Mesendoderm (in vitro differentiated cells): ENCODE data around the gene TOP1.

Experiments used
- DNase-seq: peaks from one replicate; pipeline ENCODE4 v3.0.0; 2013
- H2AK5ac ChIP-seq: 2 replicates; pipeline ENCODE4 v1.6.1; 2013; ENCODE audit warnings: low read length, inconsistent platforms
- H2BK120ac ChIP-seq: 2 replicates; pipeline ENCODE4 v1.6.1; 2013; ENCODE audit warnings: low read depth, mild to moderate bottlenecking, low read length, moderate library complexity, mixed read lengths
- H2BK15ac ChIP-seq: replicated peaks from 2 replicates; pipeline ENCODE4 v1.6.1; 2013; ENCODE audit warnings: low read depth, mild to moderate bottlenecking, moderate library complexity
- H2BK5ac ChIP-seq: 2 replicates; pipeline ENCODE4 v1.6.1; 2013; ENCODE audit warnings: low read length, inconsistent platforms
- H3K18ac ChIP-seq: 2 replicates; pipeline ENCODE4 v1.6.1; 2013; ENCODE audit warnings: mild to moderate bottlenecking, low read length, mixed read lengths
- H3K23ac ChIP-seq: one replicate; pipeline ENCODE4 v1.6.1; 2013; ENCODE audit warnings: low read length
- H3K27ac ChIP-seq: 2 replicates; pipeline ENCODE4 v1.5.1; 2013; ENCODE audit warnings: low read depth, mild to moderate bottlenecking, inconsistent platforms, low read length, moderate library complexity
- H3K27me3 ChIP-seq: 2 replicates; pipeline ENCODE4 v1.6.1; 2013; ENCODE audit warnings: low read length, control low read depth, mild to moderate bottlenecking, inconsistent platforms; ENCODE audit not compliant: insufficient read depth, poor library complexity
- H3K36me3 ChIP-seq: 2 replicates; pipeline ENCODE4 v1.6.1; 2013; ENCODE audit warnings: low read length, inconsistent platforms; ENCODE audit not compliant: control insufficient read depth, insufficient read depth
- H3K4ac ChIP-seq: one replicate; pipeline ENCODE4 v1.6.1; 2013; ENCODE audit warnings: low read depth, mild to moderate bottlenecking, low read length, moderate library complexity
- H3K4me1 ChIP-seq: 2 replicates; pipeline ENCODE4 v1.6.1; 2013; ENCODE audit warnings: low read depth, low read length, inconsistent platforms; ENCODE audit not compliant: control insufficient read depth
- H3K4me2 ChIP-seq: 2 replicates; pipeline ENCODE4 v1.6.1; 2013; ENCODE audit warnings: low read length
- H3K4me3 ChIP-seq: 2 replicates; pipeline ENCODE4 v1.5.1; 2013; ENCODE audit warnings: mild to moderate bottlenecking, low read length
- H3K56ac ChIP-seq: one replicate; pipeline ENCODE4 v1.6.1; 2013; ENCODE audit warnings: low read length
- H3K79me1 ChIP-seq: 2 replicates; pipeline ENCODE4 v1.6.1; 2013; ENCODE audit warnings: low read length, inconsistent platforms
- H3K79me2 ChIP-seq: 2 replicates; pipeline ENCODE4 v1.6.1; 2013; ENCODE audit warnings: mild to moderate bottlenecking, low read length; ENCODE audit not compliant: control insufficient read depth, insufficient read depth
- H3K9ac ChIP-seq: 2 replicates; pipeline ENCODE4 v1.6.1; 2013; ENCODE audit warnings: low read length, inconsistent platforms
- H4K5ac ChIP-seq: one replicate; pipeline ENCODE4 v1.6.1; 2013; ENCODE audit warnings: low read length
- H4K8ac ChIP-seq: one replicate; pipeline ENCODE4 v1.6.1; 2013; ENCODE audit warnings: low read depth, mild to moderate bottlenecking, control low read depth, low read length, moderate library complexity
- WGBS: extraction: QIAGEN DNeasy Blood & Tissue Kit; methylation state at CpG from one replicate; pipeline ENCODE4 v1.1.7; 2013; ENCODE audit warnings: low lambda C conversion rate, missing lambda C conversion rate; ENCODE audit not compliant: insufficient coverage; ENCODE audit errors: extremely low coverage; 5-methylcytosine and 5-hydroxymethylcytosine counted together

The TOP1 gene

DNA sequence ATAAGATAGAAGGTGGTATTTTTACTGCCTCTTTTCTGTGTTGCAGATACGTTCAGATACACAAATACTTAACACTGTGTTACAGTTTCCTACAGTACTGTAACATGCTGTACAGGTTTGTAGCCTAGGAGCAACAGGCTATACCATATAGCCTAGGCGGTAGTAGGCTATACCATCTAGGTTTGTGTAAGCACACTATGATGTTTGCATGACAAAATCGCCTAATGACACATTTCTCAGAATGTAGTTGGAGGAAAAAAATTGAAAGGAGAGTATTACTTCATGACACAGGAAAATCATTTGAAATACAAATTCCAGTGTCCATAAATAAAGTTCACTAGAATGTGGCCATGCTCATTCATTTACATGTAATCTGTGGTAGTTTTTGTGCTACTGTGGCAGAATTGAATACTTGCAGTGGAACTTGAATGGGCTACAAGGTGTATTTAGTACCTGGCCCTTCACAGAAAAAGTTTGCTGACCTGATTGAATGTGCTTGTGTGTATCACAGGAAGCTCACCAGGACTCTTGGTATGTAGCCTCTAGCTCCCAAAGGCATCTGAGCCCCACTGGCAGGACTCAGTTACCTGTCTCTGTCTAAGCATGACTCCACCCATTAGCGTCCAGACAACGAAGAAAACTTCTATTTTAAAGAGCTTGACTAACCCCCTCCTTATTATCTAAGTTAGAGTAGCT is 18.8 kb downstream of the TOP1 start:
- no peak overlapping the region for H3K4me3 ChIP-seq
- DNase-seq = peak; percentile 69
- no peak overlapping the region for H3K4ac ChIP-seq
- H2BK120ac ChIP-seq = no peak overlapping the region
- no CpG with 5 or more reads among the region's 5 CpGs for WGBS
- H3K9ac ChIP-seq = no peak overlapping the region
- no peaks in the 10 kb centered on the region for H3K27me3 ChIP-seq
- H3K27ac ChIP-seq = no peak overlapping the region
- peaks cover 32% of the 10 kb centered on the region for H3K4me1 ChIP-seq
- H3K36me3 ChIP-seq = no peaks in the 10 kb centered on the region
- no peak overlapping the region for H2AK5ac ChIP-seq
- H4K5ac ChIP-seq = no peak overlapping the region
- peaks cover 27% of the 10 kb centered on the region for H3K79me1 ChIP-seq
- no peak overlapping the region for H3K56ac ChIP-seq
- no peak overlapping the region for H2BK5ac ChIP-seq
- no peak overlapping the region for H2BK15ac ChIP-seq
- H3K4me2 ChIP-seq = no peak overlapping the region
- H3K79me2 ChIP-seq = peaks cover 68% of the 10 kb centered on the region
- no peak overlapping the region for H4K8ac ChIP-seq
- no peak overlapping the region for H3K23ac ChIP-seq
- H3K18ac ChIP-seq = no peak overlapping the region

GRCh38 chr20:41047975-41048305 is 19.3 kb downstream of the TOP1 start:
- Histone ChIP-seq H2BK120ac (no peak overlapping the region), H3K4me1 (peaks cover 32% of the 10 kb centered on the region), H3K4me2 (no peak overlapping the region), H3K4ac (no peak overlapping the region), H2AK5ac (no peak overlapping the region), H4K5ac (no peak overlapping the region), H3K79me1 (peaks cover 27% of the 10 kb centered on the region), H3K36me3 (no peaks in the 10 kb centered on the region), H4K8ac (no peak overlapping the region), H3K27ac (no peak overlapping the region), H3K4me3 (no peak overlapping the region), H3K18ac (no peak overlapping the region), H2BK5ac (no peak overlapping the region), H3K9ac (no peak overlapping the region), H3K27me3 (no peaks in the 10 kb centered on the region), H3K79me2 (peaks cover 68% of the 10 kb centered on the region), H2BK15ac (no peak overlapping the region), H3K56ac (no peak overlapping the region), H3K23ac (no peak overlapping the region)
- no CpG with 5 or more reads among the region's 1 CpG for whole genome bisulfite sequencing
- DNase-seq = no peak

DNA sequence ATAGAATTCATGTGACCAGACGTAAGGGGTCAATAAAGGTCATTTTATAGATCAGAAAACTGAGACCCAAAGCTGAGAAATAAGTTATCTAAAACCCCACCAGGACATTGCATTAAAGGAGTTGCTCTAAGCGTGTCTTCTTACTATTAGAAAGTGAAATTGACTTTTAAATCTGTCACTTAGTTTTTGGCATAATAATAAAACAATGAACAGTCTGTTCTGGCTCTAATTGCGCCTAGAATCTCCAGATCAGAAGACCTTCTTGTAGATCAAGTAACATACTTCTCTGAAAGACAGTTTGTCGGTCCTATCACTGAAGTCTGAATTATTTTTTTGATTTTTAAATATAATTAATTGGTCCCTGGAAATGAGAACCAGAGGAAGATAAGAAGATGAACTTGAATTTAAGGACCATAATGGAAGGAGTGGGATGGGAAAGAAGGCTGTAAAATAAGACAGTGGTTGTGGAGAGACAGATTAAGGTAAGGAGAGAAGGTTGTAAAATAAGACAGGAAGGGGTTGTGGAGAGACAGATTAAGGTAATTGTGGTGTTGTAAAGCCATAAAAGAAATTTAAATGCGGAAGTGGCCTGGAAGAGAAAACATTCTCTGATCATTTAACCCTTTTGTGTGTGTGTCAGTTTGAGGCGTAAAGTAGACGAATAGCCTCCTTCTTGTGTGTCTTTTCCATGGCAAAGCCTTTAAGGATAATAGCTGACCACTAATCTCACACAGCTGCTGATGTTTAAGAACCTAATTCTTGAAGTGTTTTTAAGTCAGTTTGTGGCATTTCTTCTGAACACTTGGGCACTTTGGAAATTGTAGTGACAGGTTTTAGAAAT is 20.1 kb downstream of the TOP1 start:
- Histone ChIP-seq H2AK5ac (no peak overlapping the region), H3K9ac (no peak overlapping the region), H3K79me2 (peaks cover 67% of the 10 kb centered on the region), H3K4ac (no peak overlapping the region), H3K4me2 (no peak overlapping the region), H3K4me3 (no peak overlapping the region), H4K8ac (no peak overlapping the region), H2BK120ac (no peak overlapping the region), H4K5ac (no peak overlapping the region), H3K79me1 (peaks cover 28% of the 10 kb centered on the region), H3K36me3 (no peaks in the 10 kb centered on the region), H2BK5ac (no peak overlapping the region), H2BK15ac (no peak overlapping the region), H3K27me3 (no peaks in the 10 kb centered on the region), H3K4me1 (peaks cover 32% of the 10 kb centered on the region), H3K56ac (no peak overlapping the region), H3K23ac (no peak overlapping the region), H3K18ac (no peak overlapping the region), H3K27ac (no peak overlapping the region)
- DNase-seq = peak; percentile 42
- no CpG with 5 or more reads among the region's 7 CpGs for WGBS

DNA sequence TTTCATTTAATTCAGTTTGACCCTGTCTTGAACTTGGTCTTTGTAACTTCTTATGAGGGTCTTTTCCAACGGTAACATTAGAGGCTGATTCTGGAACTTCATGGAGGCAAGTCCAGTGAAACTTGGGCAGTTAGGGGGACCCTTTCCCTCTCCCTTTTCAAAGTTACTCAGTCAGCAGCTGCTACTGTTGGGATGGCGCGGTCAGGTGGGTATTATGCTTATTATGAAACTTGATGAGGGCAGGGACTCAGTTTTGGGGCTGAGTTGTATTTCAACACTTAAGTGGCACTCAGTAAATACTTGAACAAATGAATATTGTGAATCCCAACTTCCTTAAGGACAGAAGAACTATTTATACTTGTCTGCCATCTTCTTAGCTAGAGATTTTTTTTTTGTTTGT is 20.8 kb downstream of the TOP1 start:
- H3K4me1 ChIP-seq = peaks cover 32% of the 10 kb centered on the region
- no peak for DNase-seq

GRCh38 chr20:41050361-41051008 is 21.9 kb downstream of the TOP1 start:
- no peak overlapping the region for H3K4me2 ChIP-seq
- H2BK120ac ChIP-seq = no peak overlapping the region
- H3K27ac ChIP-seq = no peak overlapping the region
- peaks cover 34% of the 10 kb centered on the region for H3K4me1 ChIP-seq
- no peaks in the 10 kb centered on the region for H3K36me3 ChIP-seq
- peak; percentile 51 for DNase-seq
- H3K27me3 ChIP-seq = no peaks in the 10 kb centered on the region
- H3K23ac ChIP-seq = no peak overlapping the region
- no peak overlapping the region for H3K4ac ChIP-seq
- no peak overlapping the region for H2BK15ac ChIP-seq
- H3K79me1 ChIP-seq = peaks cover 27% of the 10 kb centered on the region
- H3K18ac ChIP-seq = no peak overlapping the region
- H4K8ac ChIP-seq = no peak overlapping the region
- no peak overlapping the region for H4K5ac ChIP-seq
- no CpG with 5 or more reads among the region's 1 CpG for WGBS
- H2AK5ac ChIP-seq = no peak overlapping the region
- no peak overlapping the region for H2BK5ac ChIP-seq
- no peak overlapping the region for H3K56ac ChIP-seq
- H3K9ac ChIP-seq = no peak overlapping the region
- no peak overlapping the region for H3K4me3 ChIP-seq
- H3K79me2 ChIP-seq = peaks cover 66% of the 10 kb centered on the region

More for the DNA sequence above, 20.8 kb downstream of the TOP1 start:
- Histone ChIP-seq H2BK120ac (no peak overlapping the region), H3K27me3 (no peaks in the 10 kb centered on the region), H3K4ac (no peak overlapping the region), H3K56ac (no peak overlapping the region), H3K79me1 (peaks cover 25% of the 10 kb centered on the region), H4K8ac (no peak overlapping the region), H3K36me3 (no peaks in the 10 kb centered on the region), H3K4me3 (no peak overlapping the region), H2BK15ac (no peak overlapping the region), H3K79me2 (peaks cover 67% of the 10 kb centered on the region), H2BK5ac (no peak overlapping the region), H3K23ac (no peak overlapping the region), H2AK5ac (no peak overlapping the region), H3K9ac (no peak overlapping the region), H3K4me2 (no peak overlapping the region), H3K27ac (no peak overlapping the region), H4K5ac (no peak overlapping the region), H3K18ac (peak overlapping the region; percentile 61)
- no CpG with 5 or more reads among the region's 3 CpGs for WGBS
